Activated naive CD8-positive, alpha-beta T cell (primary cell): ENCODE measurements around the gene RPRD1A.
"Not testable (repeated sequence)": the region's sequence is repeated elsewhere in the genome, so short reads cannot be mapped to it uniquely, and the experiment has no call there.

ENCODE experiments used
- H3K27ac Mint-ChIP-seq: one replicate; pipeline ENCODE4 v1.8.0; 2021; ENCODE audit warnings: mixed read lengths
- H3K27me3 Mint-ChIP-seq: one replicate; pipeline ENCODE4 v1.8.0; 2021; ENCODE audit warnings: mixed read lengths
- H3K36me3 Mint-ChIP-seq: one replicate; pipeline ENCODE4 v1.8.0; 2021; ENCODE audit warnings: mixed read lengths
- H3K4me1 Mint-ChIP-seq: one replicate; pipeline ENCODE4 v1.8.0; 2021; ENCODE audit warnings: low read depth, mixed read lengths
- H3K4me3 Mint-ChIP-seq: one replicate; pipeline ENCODE4 v1.8.0; 2021; ENCODE audit warnings: mild to moderate bottlenecking, mixed read lengths
- H3K9me3 Mint-ChIP-seq: one replicate; pipeline ENCODE4 v1.8.0; 2021; ENCODE audit warnings: low read depth, mixed read lengths

The RPRD1A gene

GRCh38 chr18:36067055-36067957 is at the start of gene RPRD1A:
TSS of gene RPRD1A (minus strand) at chr18:36067559. CDS start at chr18:36067404, 155 bp downstream.
- Mint-ChIP-seq H3K4me3 (peak within 1 kb of the TSS; percentile 94), H3K9me3 (no peaks in the 10 kb centered on the region), H3K4me1 (peaks cover 40% of the 10 kb centered on the region), H3K27ac (peak within 1 kb of the TSS; percentile 93), H3K27me3 (no peaks in the 10 kb centered on the region), H3K36me3 (peaks cover 8% of the 10 kb centered on the region)

GRCh38 chr18:36116771-36117170 is 49.4 kb upstream of the RPRD1A start:
- peaks cover 17% of the 10 kb centered on the region for H3K36me3 Mint-ChIP-seq
- not testable (repeated sequence) for H3K9me3 Mint-ChIP-seq, H3K4me1 Mint-ChIP-seq, H3K27me3 Mint-ChIP-seq, H3K27ac Mint-ChIP-seq, H3K4me3 Mint-ChIP-seq

GRCh38 chr18:36114738-36115137 is 47.4 kb upstream of the RPRD1A start:
- Mint-ChIP-seq H3K4me3 (no peak overlapping the region), H3K36me3 (peaks cover 19% of the 10 kb centered on the region), H3K27me3 (no peaks in the 10 kb centered on the region), H3K27ac (no peak overlapping the region), H3K4me1 (no peaks in the 10 kb centered on the region), H3K9me3 (no peaks in the 10 kb centered on the region)

GRCh38 chr18:36114251-36114650 is 46.9 kb upstream of the RPRD1A start:
- Mint-ChIP-seq H3K9me3 (no peaks in the 10 kb centered on the region), H3K36me3 (peaks cover 19% of the 10 kb centered on the region), H3K4me3 (no peak overlapping the region), H3K4me1 (no peaks in the 10 kb centered on the region), H3K27ac (no peak overlapping the region), H3K27me3 (no peaks in the 10 kb centered on the region)

- Mint-ChIP-seq H3K9me3 (no peaks in the 10 kb centered on the region), H3K4me3 (no peak overlapping the region), H3K4me1 (no peaks in the 10 kb centered on the region), H3K36me3 (peaks cover 22% of the 10 kb centered on the region), H3K27me3 (no peaks in the 10 kb centered on the region), H3K27ac (no peak overlapping the region)
Measured at GRCh38 chr18:36112302-36112701, 44.9 kb upstream of the RPRD1A start.

GRCh38 chr18:36109737-36110136 is 42.4 kb upstream of the RPRD1A start:
- H3K36me3 Mint-ChIP-seq: peaks cover 15% of the 10 kb centered on the region
- no peaks in the 10 kb centered on the region for H3K9me3 Mint-ChIP-seq
- H3K4me1 Mint-ChIP-seq: no peaks in the 10 kb centered on the region
- H3K27me3 Mint-ChIP-seq: no peaks in the 10 kb centered on the region
- H3K4me3 Mint-ChIP-seq: no peak overlapping the region
- H3K27ac Mint-ChIP-seq: no peak overlapping the region

GRCh38 chr18:36108601-36109000 is 41.2 kb upstream of the RPRD1A start:
- no peaks in the 10 kb centered on the region for H3K4me1 Mint-ChIP-seq
- H3K27ac Mint-ChIP-seq: no peak overlapping the region
- no peaks in the 10 kb centered on the region for H3K9me3 Mint-ChIP-seq
- H3K4me3 Mint-ChIP-seq: no peak overlapping the region
- H3K27me3 Mint-ChIP-seq: no peaks in the 10 kb centered on the region
- peaks cover 11% of the 10 kb centered on the region for H3K36me3 Mint-ChIP-seq

GRCh38 chr18:36108196-36108595 is 40.8 kb upstream of the RPRD1A start:
- Mint-ChIP-seq H3K4me3 (no peak overlapping the region), H3K27ac (no peak overlapping the region), H3K36me3 (peaks cover 10% of the 10 kb centered on the region), H3K4me1 (peaks cover 2% of the 10 kb centered on the region), H3K27me3 (no peaks in the 10 kb centered on the region), H3K9me3 (no peaks in the 10 kb centered on the region)

- Mint-ChIP-seq H3K36me3 (peaks cover 8% of the 10 kb centered on the region), H3K4me3 (no peak overlapping the region), H3K4me1 (peaks cover 2% of the 10 kb centered on the region), H3K27me3 (no peaks in the 10 kb centered on the region), H3K27ac (no peak overlapping the region), H3K9me3 (no peaks in the 10 kb centered on the region)
Measured at GRCh38 chr18:36107477-36107876, 40.1 kb upstream of the RPRD1A start.

- Mint-ChIP-seq H3K27me3 (no peaks in the 10 kb centered on the region), H3K27ac (no peak overlapping the region), H3K4me3 (no peak overlapping the region), H3K9me3 (no peaks in the 10 kb centered on the region), H3K36me3 (peaks cover 3% of the 10 kb centered on the region), H3K4me1 (peaks cover 2% of the 10 kb centered on the region)
Measured at GRCh38 chr18:36104749-36105148, 37.4 kb upstream of the RPRD1A start.

- Mint-ChIP-seq H3K9me3 (no peaks in the 10 kb centered on the region), H3K4me1 (peaks cover 2% of the 10 kb centered on the region), H3K27me3 (no peaks in the 10 kb centered on the region), H3K27ac (no peak overlapping the region), H3K4me3 (no peak overlapping the region), H3K36me3 (no peaks in the 10 kb centered on the region)
Measured at GRCh38 chr18:36101943-36102342, 34.6 kb upstream of the RPRD1A start.

GRCh38 chr18:36099311-36099710 is 32.0 kb upstream of the RPRD1A start:
- Mint-ChIP-seq H3K4me3 (no peak overlapping the region), H3K27ac (no peak overlapping the region), H3K9me3 (no peaks in the 10 kb centered on the region), H3K36me3 (no peaks in the 10 kb centered on the region), H3K4me1 (peaks cover 2% of the 10 kb centered on the region), H3K27me3 (peaks cover 4% of the 10 kb centered on the region)

- Mint-ChIP-seq H3K4me1 (no peaks in the 10 kb centered on the region), H3K9me3 (no peaks in the 10 kb centered on the region), H3K4me3 (no peak overlapping the region), H3K27ac (no peak overlapping the region), H3K36me3 (no peaks in the 10 kb centered on the region), H3K27me3 (peaks cover 4% of the 10 kb centered on the region)
Measured at GRCh38 chr18:36096955-36097354, 29.6 kb upstream of the RPRD1A start.

- H3K36me3 Mint-ChIP-seq: no peaks in the 10 kb centered on the region
- no peaks in the 10 kb centered on the region for H3K4me1 Mint-ChIP-seq
- no peak overlapping the region for H3K4me3 Mint-ChIP-seq
- H3K9me3 Mint-ChIP-seq: no peaks in the 10 kb centered on the region
- peaks cover 4% of the 10 kb centered on the region for H3K27me3 Mint-ChIP-seq
- no peak overlapping the region for H3K27ac Mint-ChIP-seq
Measured at GRCh38 chr18:36095936-36096519, 28.7 kb upstream of the RPRD1A start.

- Mint-ChIP-seq H3K9me3 (no peaks in the 10 kb centered on the region), H3K4me3 (no peak overlapping the region), H3K27ac (no peak overlapping the region), H3K27me3 (peaks cover 4% of the 10 kb centered on the region), H3K36me3 (no peaks in the 10 kb centered on the region), H3K4me1 (no peaks in the 10 kb centered on the region)
Measured at GRCh38 chr18:36094431-36094830, 27.1 kb upstream of the RPRD1A start.
